22Rv1 (cell line): Measurements from ENCODE around the gene CAV3.

Source experiments
- H3K27ac ChIP-seq: fragments of 450-650 bp; 2 replicates; pipeline ENCODE4 v1.5.1; 2017
- ZFX ChIP-seq: fragments of 450-650 bp; IDR thresholded peaks from 2 replicates; pipeline ENCODE4 v1.6.1; 2017; ENCODE audit warnings: antibody characterized with exemption, borderline replicate concordance
- TF ChIP-seq, protein P1 (sequence below): fragments of 450-650 bp; IDR thresholded peaks from 2 replicates; pipeline ENCODE4 v1.5.1; 2017; ENCODE audit warnings: mild to moderate bottlenecking

The CAV3 gene

GRCh38 chr3:8737823-8738222 is 4.2 kb downstream of the CAV3 start:
- TF ChIP-seq, protein P1, sequence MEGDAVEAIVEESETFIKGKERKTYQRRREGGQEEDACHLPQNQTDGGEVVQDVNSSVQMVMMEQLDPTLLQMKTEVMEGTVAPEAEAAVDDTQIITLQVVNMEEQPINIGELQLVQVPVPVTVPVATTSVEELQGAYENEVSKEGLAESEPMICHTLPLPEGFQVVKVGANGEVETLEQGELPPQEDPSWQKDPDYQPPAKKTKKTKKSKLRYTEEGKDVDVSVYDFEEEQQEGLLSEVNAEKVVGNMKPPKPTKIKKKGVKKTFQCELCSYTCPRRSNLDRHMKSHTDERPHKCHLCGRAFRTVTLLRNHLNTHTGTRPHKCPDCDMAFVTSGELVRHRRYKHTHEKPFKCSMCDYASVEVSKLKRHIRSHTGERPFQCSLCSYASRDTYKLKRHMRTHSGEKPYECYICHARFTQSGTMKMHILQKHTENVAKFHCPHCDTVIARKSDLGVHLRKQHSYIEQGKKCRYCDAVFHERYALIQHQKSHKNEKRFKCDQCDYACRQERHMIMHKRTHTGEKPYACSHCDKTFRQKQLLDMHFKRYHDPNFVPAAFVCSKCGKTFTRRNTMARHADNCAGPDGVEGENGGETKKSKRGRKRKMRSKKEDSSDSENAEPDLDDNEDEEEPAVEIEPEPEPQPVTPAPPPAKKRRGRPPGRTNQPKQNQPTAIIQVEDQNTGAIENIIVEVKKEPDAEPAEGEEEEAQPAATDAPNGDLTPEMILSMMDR = no peak
- no peak for TF ChIP-seq ZFX

DNA sequence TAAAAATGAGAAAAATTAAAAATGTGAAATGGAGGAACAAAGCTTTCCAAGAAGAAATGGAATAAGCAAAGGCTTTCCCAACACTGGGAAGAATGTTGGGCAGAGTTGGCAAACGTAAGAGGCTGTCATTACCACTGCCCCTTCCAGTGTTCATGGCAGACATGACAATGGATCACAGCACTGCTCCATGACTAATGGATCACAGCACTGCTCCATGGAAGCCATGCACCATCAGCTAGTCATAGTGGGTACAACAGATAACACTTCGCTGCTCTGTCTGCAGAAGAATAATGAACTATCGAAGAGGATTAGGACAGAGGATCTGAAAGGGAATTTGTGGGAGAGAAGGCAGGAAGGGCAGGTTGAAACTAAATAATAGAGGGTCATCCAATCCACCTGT is 5.0 kb downstream of the CAV3 start:
- no peak for TF ChIP-seq ZFX
- TF ChIP-seq, protein P1 = no peak
- H3K27ac ChIP-seq = no peak overlapping the region

More at GRCh38 chr3:8737823-8738222, 4.2 kb downstream of the CAV3 start:
- H3K27ac ChIP-seq = no peak overlapping the region

DNA sequence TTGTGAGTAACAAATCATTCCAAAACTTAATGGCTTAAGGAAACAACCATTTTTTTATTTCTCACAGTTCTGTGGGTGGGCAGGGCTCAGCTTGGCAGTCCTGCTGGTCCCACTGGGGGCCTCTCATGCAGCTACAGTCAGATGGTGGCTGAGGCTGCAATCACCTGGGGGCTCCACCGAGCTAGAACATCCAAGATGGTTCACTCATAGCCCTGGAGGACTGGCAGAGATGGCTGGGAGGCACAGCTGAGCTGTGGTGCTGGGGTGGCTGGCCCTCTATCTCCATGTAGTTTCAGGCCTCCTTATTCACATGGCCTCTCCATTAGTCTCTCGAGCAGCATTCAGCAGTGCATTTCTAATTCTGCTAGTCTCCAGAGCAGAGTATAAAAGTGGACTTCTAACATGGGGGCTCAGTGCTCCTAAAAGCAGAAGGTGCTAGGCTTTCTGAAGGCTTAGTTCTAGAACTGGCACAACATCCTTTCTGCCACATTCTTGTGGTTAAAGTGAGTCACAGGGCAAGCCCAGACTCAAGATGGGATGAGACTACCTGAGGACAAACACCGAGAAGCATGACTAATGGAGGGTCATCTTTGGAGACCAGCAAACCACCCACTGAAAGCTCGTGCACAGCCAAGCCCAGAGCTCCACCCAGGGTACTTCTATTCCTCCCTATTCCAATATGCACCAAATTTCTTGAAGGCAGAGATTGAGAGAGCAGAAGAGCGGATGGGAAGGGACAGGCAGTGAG is 6.3 kb downstream of the CAV3 start:
- no peak for TF ChIP-seq ZFX
- TF ChIP-seq, protein P1 = no peak
- H3K27ac ChIP-seq = no peak overlapping the region

GRCh38 chr3:8741581-8742261 is 8.1 kb downstream of the CAV3 start:
- TF ChIP-seq, protein P1 = no peak
- TF ChIP-seq ZFX = no peak
- no peak overlapping the region for H3K27ac ChIP-seq

GRCh38 chr3:8743021-8743601 is 9.5 kb downstream of the CAV3 start:
- TF ChIP-seq, protein P1 = no peak
- no peak for TF ChIP-seq ZFX
- no peak overlapping the region for H3K27ac ChIP-seq

DNA sequence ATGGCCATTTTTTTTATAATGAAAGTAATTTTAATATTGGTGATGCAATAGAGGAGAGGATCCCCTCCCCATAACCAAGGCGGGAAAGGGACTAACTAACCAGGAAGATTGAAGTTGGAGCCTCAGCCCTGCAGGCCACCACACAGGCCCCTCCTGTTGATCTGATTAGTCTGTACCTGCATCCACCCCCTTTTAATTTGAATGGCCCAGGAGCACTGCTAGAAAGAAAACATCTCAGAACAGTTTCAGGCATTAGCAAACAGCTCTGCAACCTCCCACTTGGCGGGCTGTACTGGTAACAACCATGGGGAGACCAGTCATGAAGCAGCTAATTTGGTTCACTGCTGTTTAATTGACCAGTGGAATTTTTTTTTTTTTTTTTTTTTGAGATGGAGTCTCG is 10.3 kb downstream of the CAV3 start:
- no peak overlapping the region for H3K27ac ChIP-seq

More for the DNA sequence above, 10.3 kb downstream of the CAV3 start:
- TF ChIP-seq, protein P1 = no peak
- TF ChIP-seq ZFX = no peak
